GM12878 (cell line): Measurements from ENCODE around the gene RASL12.

ENCODE experiments used
- CBX5 ChIP-seq: sonication (generic); IDR thresholded peaks from 2 replicates; pipeline ENCODE4 v1.6.1; 2016; ENCODE audit warnings: low read depth, moderate library complexity, mild to moderate bottlenecking, inconsistent platforms
- CEBPB ChIP-seq, 2 experiments: fragments of 150-350 bp in 1 of 2; IDR thresholded peaks; 2 replicates each; pipeline ENCODE4 v1.6.1; 2012 to 2014; ENCODE audit warnings: low read depth in 2 of 2, low read length in 2 of 2, borderline replicate concordance in 1 of 2, inconsistent platforms in 1 of 2
- EP300 ChIP-seq, 2 experiments: fragments of 150-350 bp in 1 of 2; IDR thresholded peaks; 2 replicates each; pipeline ENCODE4 v1.6.1; 2011 to 2012; ENCODE audit warnings: low read depth in 2 of 2, low read length in 2 of 2, borderline replicate concordance in 1 of 2, improper control_type of control experiment in 1 of 2, inconsistent platforms in 1 of 2; ENCODE audit not compliant: control insufficient read depth in 1 of 2
- HCFC1 ChIP-seq: fragments of 150-350 bp; IDR thresholded peaks from 2 replicates; pipeline ENCODE4 v1.6.1; 2014; ENCODE audit warnings: low read length
- KLF5 ChIP-seq: fragments of 450-650 bp; IDR thresholded peaks from 2 replicates; pipeline ENCODE4 v1.6.1; 2014; ENCODE audit warnings: mild to moderate bottlenecking; ENCODE audit not compliant: partially characterized antibody
- MEF2A ChIP-seq: IDR thresholded peaks from 2 replicates; pipeline ENCODE4 v1.6.1; 2011; ENCODE audit warnings: low read depth, mild to moderate bottlenecking, low read length, moderate library complexity; ENCODE audit not compliant: insufficient read depth
- POLR2A ChIP-seq: IDR thresholded peaks from 2 replicates; pipeline ENCODE4 v1.6.1; 2011; ENCODE audit warnings: low read depth, mild to moderate bottlenecking, low read length
- SIN3A ChIP-seq: IDR thresholded peaks from 2 replicates; pipeline ENCODE4 v1.6.1; 2012; ENCODE audit warnings: low read depth, low read length, improper control_type of control experiment
- SMC3 ChIP-seq: IDR thresholded peaks from 2 replicates; pipeline ENCODE4 v1.6.1; 2011; ENCODE audit warnings: low read length, improper control_type of control experiment, borderline replicate concordance
- TAF1 ChIP-seq: IDR thresholded peaks from 2 replicates; pipeline ENCODE4 v1.6.1; 2011; ENCODE audit warnings: mild to moderate bottlenecking, low read depth, low read length, borderline replicate concordance
- ZNF384 ChIP-seq: IDR thresholded peaks from 2 replicates; pipeline ENCODE4 v1.6.1; 2012; ENCODE audit warnings: low read depth, mild to moderate bottlenecking, low read length, improper control_type of control experiment, borderline replicate concordance
- TF ChIP-seq, protein P1 (sequence below): IDR thresholded peaks from 2 replicates; pipeline ENCODE4 v1.6.1; 2012; ENCODE audit warnings: low read length, inconsistent platforms
- TF ChIP-seq, protein P2 (sequence below), 3 experiments: IDR thresholded peaks in 2 of 3; conservative IDR thresholded peaks in 1 of 3; 2 replicates each; pipeline ENCODE4 v1.5.1; 2011; ENCODE audit warnings: low read depth in 3 of 3, low read length in 3 of 3, mild to moderate bottlenecking in 3 of 3, control low read depth in 2 of 3, moderate library complexity in 2 of 3, inconsistent platforms in 1 of 3, mixed read lengths in 1 of 3; ENCODE audit not compliant: control insufficient read depth in 2 of 3, insufficient read depth in 1 of 3; ENCODE audit errors: extremely low read depth in 1 of 3
- TF ChIP-seq, protein P3 (sequence below): IDR thresholded peaks from 2 replicates; pipeline ENCODE4 v1.6.1; 2012; ENCODE audit warnings: low read depth, low read length, improper control_type of control experiment

DNA sequence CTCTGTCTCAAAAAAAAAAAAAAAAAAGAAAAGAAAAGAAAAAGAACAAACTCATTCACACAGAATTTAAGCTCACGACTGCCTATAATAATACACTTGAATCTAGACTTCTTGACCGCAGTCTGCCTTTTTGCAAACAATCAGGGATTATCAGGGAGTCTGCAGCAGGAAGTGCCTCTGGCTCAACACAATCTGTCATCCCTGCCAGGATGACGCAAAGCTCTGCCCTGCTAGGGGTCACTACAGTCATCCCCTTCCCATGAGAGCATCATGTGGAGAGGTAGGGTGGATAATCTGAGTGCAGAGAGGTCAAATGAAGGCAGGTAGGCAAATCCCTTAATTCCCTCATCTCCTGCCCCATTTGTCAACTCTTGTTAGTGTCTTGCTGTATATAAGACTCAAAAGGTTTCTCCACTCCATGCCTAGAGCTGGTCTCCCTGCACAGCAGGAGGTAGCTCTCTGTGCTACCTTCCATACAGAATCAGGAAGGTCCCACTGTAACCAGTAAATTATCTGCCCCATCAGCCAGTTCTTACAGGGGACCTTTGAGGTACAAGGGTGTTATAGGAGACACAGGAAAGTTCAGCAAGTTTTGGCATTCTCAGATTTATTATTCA is 43.0 kb upstream of the RASL12 start:
- TF ChIP-seq TAF1 (no peak), KLF5 (no peak), ZNF384 (no peak), MEF2A (no peak), EP300 (IDR thresholded peaks at IDR 0.05; ENCODE audit: borderline replicate concordance in 1 of 2, control insufficient read depth in 1 of 2, low read depth in 2 of 2, low read length in 2 of 2) (no peak), SMC3 (no peak), POLR2A (no peak), CBX5 (no peak), CEBPB (IDR thresholded peaks at IDR 0.05; ENCODE audit: borderline replicate concordance in 1 of 2, low read depth in 2 of 2, low read length in 2 of 2) (no peak), SIN3A (no peak), HCFC1 (no peak)
- TF ChIP-seq, protein P1, sequence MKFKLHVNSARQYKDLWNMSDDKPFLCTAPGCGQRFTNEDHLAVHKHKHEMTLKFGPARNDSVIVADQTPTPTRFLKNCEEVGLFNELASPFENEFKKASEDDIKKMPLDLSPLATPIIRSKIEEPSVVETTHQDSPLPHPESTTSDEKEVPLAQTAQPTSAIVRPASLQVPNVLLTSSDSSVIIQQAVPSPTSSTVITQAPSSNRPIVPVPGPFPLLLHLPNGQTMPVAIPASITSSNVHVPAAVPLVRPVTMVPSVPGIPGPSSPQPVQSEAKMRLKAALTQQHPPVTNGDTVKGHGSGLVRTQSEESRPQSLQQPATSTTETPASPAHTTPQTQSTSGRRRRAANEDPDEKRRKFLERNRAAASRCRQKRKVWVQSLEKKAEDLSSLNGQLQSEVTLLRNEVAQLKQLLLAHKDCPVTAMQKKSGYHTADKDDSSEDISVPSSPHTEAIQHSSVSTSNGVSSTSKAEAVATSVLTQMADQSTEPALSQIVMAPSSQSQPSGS, result no peak
- TF ChIP-seq, protein P2, sequence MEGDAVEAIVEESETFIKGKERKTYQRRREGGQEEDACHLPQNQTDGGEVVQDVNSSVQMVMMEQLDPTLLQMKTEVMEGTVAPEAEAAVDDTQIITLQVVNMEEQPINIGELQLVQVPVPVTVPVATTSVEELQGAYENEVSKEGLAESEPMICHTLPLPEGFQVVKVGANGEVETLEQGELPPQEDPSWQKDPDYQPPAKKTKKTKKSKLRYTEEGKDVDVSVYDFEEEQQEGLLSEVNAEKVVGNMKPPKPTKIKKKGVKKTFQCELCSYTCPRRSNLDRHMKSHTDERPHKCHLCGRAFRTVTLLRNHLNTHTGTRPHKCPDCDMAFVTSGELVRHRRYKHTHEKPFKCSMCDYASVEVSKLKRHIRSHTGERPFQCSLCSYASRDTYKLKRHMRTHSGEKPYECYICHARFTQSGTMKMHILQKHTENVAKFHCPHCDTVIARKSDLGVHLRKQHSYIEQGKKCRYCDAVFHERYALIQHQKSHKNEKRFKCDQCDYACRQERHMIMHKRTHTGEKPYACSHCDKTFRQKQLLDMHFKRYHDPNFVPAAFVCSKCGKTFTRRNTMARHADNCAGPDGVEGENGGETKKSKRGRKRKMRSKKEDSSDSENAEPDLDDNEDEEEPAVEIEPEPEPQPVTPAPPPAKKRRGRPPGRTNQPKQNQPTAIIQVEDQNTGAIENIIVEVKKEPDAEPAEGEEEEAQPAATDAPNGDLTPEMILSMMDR (IDR thresholded peaks at IDR 0.05 in 2 of 3, conservative IDR thresholded peaks at IDR 0.05 in 1 of 3; ENCODE audit: control insufficient read depth in 2 of 3, extremely low read depth in 1 of 3, insufficient read depth in 1 of 3, low read depth in 3 of 3, low read length in 3 of 3), result no peak
- TF ChIP-seq, protein P3, sequence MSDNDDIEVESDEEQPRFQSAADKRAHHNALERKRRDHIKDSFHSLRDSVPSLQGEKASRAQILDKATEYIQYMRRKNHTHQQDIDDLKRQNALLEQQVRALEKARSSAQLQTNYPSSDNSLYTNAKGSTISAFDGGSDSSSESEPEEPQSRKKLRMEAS, result no peak
